Pons (tissue), 1 donor: Measurements from ENCODE around the gene PSME2.
"Not testable (repeated sequence)": the region's sequence is repeated elsewhere in the genome, so short reads cannot be mapped to it uniquely, and the experiment has no call there.

Experiments
- DNase-seq: peaks from one replicate; pipeline ENCODE4 v3.0.0-alpha.2; 2016; ENCODE audit warnings: low spot score

Gene PSME2

DNA sequence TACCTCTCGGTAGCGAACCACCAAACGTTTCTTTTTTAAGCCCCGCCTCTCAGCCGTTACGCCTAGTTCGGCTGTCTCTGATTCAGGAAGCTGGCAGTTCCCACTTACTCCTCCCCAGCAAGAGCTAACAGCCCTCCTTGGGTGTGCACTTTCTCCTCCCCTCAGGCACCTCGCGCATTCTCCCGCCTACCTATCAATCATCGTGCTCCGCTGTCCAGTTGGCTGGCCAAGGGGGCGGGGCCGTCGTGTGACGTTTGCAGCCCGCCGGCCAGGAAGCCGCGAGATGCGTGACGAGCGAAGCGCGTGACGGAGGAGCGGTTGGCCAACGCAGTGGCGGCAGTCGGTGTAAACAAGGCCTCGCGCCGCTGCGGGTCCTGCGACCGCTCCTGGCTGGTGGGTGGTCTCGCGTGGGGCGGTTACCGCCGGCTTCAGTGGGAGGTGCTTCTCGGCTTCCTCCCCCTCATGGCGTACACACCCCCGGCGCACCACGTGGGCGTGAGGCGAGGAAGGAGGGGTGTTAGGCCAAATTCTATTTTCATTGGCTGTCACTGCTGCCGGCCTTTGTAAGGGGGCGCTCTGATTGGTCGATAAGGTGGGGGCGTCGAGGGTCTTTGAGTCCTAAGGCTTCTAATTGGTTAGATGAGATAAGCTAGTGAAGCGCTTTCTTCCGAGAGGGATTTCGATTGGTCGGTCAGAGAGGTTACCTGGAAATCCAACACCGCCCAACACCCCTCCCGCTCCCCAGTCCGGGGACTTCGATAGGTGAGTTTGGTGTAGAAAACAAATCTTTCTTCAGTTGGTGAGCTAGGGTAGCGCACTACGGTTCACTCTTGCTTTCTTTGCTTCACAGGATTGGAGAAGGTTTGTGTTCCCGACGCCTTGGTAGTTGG, 31.6 kb downstream of the PSME2 start, which contains the start of the genes DCAF11 and NRL:
Gene DCAF11, plus strand, starts transcription at position 246 of the 890 bp plus-strand sequence. CDS start 818 bp downstream, outside the sequence.
Gene NRL, minus strand, starts transcription at position 418 of the 890 bp plus-strand sequence. CDS start 32,101 bp downstream, outside the sequence.
- peak; percentile 100 for DNase-seq

DNA sequence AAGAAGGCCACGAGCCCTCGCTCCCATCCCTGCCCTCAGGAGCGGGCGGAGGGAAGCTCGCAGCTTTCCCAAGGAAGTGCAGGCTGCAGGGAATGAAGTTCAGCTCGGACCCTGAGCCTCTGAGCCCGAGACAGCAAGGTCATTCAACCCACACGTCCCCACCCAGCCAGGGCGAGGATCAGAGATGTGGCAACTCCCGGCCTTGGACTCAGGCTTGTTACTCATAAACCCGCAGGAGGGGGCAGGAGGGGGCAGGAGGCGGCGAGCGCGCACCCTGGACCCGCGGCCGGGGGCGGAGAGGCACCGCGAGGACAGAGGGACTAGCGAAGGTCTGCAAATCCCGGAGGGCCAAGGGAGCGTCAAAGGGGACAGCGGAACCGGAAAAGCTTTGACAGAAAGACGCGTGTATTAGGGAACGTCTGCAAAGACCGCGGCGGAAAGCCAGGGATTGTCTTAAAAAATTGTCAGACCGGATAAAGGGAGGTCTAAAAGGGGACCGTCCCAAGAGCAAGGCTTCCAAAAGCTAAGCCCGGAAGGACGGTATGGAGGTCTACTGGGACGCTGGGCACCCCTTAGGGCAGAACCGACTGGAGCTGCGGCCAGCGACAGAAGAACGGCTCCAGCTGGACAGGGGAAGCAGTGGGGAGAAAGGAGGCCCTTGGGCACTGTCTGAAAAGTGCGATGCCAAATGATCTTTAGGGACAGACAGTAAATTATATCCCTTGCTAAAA, 32.4 kb downstream of the PSME2 start:
- DNase-seq, result peak; percentile 89

DNA sequence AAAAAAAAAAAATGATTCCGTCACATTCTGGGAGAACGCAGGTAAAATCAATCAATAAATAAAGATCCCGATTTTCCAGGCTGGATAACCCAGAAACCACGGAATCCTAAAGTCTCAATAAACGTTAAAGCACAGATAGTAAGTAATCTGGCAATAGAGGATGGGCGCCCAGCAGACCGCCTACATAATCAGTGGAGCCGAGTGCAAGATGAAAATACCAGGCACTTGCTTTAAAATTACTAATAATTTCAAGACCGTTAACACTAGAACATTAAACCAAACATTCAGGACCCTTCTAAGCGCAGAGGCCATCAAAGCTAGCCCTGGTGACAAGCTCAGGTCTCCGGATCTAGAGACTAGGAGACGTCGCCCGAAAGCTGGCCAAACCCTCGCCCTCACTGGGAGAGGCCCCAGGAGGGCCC, 33.0 kb downstream of the PSME2 start:
- no peak for DNase-seq

DNA sequence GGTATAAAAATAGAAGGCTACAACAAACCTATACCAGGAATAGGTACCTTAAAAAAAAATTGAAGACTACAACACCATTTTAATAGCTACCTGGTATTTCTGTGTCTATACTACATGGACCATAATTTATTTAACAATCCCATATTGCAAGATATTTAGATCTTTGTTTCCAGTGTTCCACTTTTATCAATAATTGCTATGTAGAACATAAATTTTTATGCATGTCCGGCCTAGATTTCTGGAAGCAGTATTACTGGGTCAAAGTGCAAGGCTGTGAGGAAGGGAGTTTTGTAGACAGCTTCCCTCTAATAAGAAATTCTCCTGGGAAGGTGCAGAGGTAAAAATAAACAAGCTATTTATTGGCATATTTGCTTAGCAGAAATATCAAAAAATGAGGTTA, 35.9 kb downstream of the PSME2 start:
- no peak for DNase-seq

DNA sequence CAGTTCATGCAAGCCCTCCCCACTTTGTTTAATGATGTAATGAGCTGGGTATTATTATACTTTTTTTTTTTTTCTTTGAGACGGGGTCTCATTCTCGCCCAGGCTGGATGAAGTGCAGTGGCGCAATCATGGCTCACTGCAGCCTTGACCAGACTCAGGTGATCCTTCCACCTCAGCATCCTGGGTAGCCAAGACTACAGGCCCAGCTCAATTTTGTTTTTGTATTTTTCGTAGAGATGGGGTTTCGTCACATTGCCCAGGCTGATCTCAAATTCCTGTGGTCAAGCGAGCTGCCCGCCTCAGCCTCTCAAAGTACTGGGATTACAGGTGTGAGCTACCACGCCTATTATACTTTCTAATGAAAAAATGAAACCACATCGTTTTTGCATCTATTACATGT, 36.4 kb downstream of the PSME2 start:
- DNase-seq, result no peak

DNA sequence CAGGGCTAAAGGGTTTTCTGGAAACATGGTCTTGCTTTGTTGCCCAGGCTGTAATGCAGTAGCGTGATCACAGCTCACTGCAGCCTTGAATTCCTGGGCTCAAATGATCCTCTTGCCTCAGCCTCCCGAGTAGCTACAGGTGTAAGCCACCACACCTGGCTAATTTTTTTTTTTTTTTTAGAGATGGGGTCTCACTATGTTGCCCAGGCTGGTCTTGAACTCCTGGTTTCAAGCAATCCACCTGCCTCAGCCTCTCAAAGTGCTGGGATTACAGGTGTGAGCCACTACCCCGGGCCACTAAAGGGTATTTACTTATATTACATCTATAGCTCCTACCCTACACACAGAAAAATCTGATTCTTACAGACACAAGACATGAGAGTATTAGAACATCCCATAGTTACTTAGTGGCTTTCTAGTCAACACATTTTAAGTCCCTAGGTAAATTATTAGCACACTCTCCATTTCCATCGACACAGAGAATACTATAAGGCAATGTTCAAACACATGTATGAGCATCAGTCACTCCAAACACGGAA, 38.0 kb downstream of the PSME2 start:
- DNase-seq, result no peak

DNA sequence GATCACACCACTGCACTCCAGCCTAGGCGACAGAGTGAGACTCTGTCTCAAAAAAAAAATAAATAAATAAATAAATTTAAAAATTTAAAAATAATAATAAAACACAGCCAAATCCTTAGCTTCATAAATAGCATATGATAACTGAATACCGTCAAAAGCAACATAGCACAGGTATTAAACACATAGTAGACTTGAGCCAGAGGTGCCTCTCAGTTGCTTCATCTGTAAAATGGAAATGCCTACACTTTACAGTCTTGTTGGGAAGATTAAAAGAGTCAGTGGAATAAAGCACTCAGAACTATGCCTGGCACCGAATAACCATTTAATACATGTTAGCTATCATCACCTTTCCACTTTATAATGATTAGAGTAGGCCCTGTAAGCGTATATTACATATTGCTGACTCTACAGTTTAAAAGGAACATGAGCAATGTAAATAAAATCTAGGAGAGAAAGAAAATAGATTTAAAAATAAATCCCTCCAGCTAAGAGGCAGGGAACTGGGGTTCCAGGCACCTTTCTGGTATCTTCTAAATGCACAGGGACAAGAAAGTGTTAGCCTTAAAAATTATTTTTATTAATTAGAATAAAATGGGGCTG, 39.6 kb downstream of the PSME2 start:
- DNase-seq, result no peak

DNA sequence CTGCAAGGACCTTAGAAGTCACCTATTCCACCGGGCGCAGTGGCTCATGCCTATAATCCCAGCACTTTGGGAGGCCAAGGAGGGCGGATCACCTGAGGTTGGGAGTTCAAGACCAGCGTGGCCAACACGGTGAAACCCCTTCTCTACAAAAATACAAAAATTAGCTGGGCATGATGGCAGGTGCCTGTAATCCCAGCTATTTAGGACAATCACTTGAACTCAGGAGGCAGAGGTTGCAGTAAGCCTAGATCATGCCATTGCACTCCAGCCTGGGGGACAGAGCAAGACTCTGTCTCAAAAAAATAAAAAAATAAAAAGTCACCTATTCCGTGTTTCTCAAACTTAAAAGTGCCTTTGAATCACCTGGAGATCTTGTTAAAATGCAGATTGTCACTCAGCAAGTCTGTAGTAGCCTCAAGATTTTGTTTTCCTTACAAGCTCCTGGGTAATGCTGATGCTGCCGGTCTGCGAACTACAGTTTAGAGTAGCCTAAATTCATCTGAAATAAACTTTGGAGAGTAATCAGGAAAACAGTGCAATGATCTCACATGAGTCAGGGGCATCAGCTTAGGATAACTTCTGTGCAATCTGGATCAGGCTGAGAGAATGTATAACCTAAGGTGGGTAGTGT, 40.7 kb downstream of the PSME2 start:
- DNase-seq, result not testable (repeated sequence)

DNA sequence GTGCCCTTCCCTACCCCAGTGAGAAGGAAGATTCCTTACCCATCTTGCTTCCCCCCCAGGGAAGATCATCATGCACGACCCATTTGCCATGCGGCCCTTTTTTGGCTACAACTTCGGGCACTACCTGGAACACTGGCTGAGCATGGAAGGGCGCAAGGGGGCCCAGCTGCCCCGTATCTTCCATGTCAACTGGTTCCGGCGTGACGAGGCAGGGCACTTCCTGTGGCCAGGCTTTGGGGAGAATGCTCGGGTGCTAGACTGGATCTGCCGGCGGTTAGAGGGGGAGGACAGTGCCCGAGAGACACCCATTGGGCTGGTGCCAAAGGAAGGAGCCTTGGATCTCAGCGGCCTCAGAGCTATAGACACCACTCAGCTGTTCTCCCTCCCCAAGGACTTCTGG, 43.0 kb downstream of the PSME2 start:
- no peak for DNase-seq

DNA sequence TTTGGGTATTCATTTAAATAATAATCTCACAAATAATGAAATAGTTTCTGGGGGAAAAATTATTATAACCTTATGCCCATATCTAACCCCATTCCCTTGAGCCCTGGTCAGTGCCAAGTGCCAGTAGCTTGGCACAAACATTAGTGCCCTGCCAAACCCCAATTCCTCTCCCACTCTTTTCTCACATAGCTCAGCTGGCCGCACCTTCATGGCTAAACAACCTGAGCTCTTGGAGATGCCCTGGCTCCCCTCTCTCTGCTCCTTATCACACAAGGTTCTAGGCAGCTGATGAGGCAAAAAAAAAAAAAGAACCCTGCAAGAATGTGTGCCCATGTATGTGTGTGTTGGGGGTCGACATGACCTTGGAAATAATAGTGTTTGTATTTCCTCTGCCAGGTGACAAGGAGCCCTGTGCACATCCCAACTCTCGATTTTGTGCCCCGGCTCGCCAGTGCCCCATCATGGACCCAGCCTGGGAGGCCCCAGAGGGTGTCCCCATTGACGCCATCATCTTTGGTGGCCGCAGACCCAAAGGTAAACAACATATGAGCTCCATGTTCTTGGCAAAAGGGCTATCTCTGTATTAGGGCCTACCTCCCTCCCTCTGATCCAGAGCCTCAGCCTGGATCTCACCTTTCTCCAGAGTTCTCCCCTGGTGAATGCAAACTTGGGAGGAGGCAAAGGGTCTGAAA, 43.9 kb downstream of the PSME2 start:
- no peak for DNase-seq

DNA sequence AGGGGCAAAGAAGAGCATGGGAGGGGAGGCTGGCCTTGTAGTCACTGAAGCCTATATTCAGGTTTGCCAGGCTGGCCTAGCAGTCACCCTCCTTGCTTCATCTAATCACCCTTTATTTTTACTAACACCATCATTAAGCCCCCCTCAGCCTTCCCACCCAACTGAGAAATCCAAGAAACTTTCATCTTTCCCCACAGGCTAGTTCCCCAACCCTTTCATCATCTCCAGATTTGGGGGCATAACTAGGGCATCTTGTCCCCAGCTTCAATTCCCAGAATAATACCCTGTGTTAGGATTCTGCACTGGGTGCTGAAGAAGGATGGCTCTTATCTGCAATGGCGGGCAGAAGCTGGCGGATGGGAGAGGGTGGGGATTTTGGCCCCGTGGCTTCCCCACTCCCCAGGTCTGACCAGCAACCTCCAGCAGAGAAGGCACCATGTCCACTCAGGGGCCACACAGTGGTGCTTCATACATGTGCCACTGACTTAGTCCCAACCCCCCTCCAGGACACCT, 45.4 kb downstream of the PSME2 start:
- no peak for DNase-seq

DNA sequence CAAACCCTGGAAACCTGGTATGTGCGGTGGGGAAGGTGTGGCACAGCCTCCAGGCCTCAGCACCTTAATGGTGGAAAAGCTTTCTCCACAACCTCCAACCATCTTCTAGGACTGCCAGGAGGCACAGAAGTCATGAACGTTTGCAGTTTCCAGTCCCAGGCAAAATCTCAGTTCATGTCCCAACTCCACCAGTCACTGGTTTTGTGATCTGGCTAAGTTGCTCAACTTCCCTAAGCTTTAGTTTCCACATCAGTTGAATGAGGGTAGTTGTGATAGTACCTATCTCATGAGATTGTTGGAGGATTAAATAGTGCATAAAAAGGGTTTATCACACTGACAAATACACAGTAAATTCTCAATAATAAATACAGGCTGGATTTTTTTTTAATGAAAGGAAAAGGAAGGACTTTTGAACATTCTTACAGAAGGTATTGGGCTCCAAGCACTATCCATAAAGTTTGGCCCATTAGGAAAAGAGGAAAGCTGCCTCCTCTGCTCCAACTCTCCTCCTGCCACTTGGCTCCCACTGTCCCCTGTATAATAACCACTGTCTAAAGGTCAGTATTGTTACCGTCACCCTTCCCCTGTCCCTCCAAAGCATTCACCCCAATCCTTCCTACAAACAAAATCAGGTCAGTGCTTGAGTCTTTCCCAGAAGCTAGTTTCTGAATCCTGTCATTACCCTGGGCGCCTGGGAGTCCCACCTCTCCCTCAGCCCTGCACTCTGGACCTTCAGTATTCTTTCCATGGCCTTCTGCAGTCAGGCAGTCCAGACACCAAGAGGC, 46.0 kb downstream of the PSME2 start:
- DNase-seq, result no peak

DNA sequence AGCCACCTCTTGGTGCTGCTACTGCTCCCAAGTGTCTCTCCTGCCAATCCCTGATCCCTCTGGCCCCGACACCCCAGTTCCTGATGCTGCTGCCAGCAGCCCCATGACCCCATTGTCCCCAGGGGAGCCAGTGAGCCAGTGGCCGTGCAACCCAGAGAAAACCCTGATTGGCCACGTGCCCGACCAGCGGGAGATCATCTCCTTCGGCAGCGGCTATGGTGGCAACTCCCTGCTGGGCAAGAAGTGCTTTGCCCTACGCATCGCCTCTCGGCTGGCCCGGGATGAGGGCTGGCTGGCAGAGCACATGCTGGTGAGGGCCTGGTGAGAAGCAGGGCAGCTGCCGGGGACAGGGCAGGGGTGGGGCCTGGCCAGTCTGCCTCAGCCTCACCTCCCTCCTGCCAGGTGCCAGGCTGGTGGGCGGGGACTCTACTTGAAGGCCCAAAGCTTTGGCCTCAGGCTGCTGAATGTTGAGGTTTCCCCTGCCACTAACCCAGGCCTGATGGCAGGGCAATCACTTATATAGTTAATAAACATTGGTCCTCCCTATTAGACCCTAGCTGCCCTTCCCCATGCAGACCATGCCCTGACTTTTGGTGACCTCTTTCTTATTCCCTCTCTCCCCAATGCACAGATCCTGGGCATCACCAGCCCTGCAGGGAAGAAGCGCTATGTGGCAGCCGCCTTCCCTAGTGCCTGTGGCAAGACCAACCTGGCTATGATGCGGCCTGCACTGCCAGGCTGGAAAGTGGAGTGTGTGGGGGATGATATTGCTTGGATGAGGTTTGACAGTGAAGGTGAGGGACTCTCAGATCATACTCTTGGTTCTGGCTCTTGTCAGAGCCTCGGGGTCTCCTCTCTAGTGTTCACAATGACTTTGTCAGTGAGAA, 47.2 kb downstream of the PSME2 start:
- DNase-seq, result peak; percentile 18

DNA sequence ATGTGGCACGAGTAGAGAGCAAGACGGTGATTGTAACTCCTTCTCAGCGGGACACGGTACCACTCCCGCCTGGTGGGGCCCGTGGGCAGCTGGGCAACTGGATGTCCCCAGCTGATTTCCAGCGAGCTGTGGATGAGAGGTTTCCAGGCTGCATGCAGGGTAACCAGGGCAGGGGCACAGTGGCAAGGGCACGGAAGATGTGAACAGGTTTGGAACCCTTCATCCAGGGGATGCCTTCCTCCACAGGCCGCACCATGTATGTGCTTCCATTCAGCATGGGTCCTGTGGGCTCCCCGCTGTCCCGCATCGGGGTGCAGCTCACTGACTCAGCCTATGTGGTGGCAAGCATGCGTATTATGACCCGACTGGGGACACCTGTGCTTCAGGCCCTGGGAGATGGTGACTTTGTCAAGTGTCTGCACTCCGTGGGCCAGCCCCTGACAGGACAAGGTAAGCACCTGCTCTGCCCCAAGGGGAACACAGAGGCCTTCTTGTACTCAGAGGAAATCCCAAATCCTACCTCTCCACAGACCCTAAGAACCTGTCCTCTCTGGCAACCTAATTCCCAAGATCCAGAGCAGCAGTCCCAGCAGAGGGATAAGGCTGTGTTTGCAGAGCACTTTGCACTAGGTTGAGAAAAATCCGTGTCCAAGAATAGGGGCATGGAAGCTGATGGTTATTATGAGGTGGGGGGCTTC, 48.0 kb downstream of the PSME2 start:
- DNase-seq, result no peak

DNA sequence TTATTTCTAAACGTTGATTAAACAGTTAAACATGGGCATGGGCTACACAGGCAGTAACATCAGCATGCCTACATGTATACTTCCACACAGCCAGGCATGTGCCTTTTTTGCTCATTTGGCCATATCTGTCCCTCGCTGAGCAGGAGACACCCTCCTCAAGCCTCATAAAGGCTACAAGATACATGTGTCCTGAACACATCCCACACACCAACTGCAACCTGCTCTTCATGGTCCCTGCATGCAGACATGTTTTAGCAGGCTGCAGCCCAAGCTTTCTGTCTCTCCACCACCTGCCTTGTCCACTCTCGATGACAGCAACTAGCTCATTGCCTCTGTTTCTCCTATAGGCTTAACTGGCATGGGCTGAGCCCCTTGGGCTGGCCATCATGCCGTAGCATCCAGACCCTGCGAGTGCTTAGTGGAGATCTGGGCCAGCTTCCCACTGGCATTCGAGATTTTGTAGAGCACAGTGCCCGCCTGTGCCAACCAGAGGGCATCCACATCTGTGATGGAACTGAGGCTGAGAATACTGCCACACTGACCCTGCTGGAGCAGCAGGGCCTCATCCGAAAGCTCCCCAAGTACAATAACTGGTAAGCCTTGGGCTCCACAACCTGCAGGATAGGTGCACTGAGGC, 49.7 kb downstream of the PSME2 start:
- DNase-seq, result no peak

DNA sequence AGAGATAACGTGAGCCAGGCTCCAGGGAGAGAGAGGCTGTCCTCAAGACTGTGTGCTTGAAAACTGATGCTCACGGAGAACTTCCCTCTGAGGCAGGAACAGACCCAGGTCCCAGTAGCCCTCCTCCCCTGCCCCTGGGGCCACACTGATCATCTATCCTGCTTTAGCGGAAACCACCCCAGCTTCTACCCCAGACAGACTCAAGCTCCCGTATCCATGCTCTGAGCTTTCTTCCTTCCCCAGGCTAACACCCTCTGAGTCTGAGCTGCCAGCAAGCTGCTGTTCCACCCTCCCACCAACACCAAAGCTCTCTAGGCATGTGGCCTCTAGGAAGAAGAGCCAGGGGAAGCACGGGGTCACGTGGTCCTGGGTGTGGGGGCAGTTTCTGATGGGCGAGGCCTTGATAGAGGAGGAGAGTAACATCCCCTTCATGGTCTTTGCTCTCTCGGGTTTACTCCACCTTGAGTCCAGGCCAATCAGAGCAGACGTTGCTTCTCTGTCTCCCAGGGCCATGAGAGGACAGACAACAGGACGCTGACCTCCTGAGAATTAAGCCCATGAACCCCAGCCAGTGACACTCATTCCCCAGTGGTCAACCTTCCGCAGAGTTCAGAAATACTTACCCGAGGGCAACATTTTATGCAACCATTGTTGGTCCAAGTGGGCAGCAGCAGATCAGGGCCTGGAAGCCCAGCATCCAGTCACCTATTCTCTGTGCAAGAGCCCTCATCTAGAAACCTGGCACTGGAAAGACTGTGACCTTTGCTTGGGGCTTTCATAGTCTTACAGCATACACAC, 50.9 kb downstream of the PSME2 start:
- peak; percentile 25 for DNase-seq

DNA sequence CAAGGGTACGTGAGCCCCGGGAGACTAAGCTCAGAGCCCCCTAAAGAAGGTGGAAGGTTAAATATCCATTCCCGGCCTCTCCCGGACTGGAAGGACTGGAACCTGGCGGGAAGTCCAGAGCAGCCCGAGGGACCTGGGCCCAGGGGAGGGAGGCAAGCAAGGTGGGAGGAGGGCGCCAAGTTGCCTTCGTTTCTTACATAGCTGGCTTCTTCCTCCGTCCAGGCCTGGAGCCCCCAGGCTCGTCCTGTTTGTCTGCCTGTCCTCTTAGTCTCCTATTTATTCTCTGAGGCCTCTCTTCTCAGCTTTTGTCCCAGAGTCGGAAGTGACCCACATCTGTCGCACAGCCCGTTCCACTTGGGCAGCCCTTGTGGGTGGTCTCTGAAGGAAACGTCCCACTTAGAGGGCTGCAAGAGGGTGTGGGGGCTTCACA, 51.6 kb downstream of the PSME2 start:
- DNase-seq, result no peak
